ENCODE data around the gene LRRFIP1. TPM values are rescaled to one million over a fixed set of nuclear protein-coding genes. Genes with fewer than 3 reads are reported as not detected.
A peak's percentile ranks its signal among the peaks of the same experiment; 100 is the strongest.

The LRRFIP1 gene
- total and polyA plus RNA-seq, 7 donors = 42.3 to 108 (median 91.9) TPM

- DNase-seq (no peak), ATAC-seq (peak; percentile 17 to 54 (median 35))
- Histone ChIP-seq H3K9me3 (no peaks in the 10 kb centered on the region), H3K27me3 (ENCODE audit: insufficient read depth in 3 of 3, low read length in 2 of 3) (no peaks in the 10 kb centered on the region), H3K4me3 (no peak overlapping the region), H3K27ac (peak overlapping the region; percentile 32), H3K4me1 (peaks cover 9% of the 10 kb centered on the region), H3K36me3 (ENCODE audit: insufficient read depth in 1 of 2, low read depth in 1 of 2) (peaks cover 5 to 85% of the 10 kb centered on the region in 2 donors)
- WGBS, 3 donors = 50 to 71% (median 64%) methylated on average over 8 of the region's 8 CpGs
- intact Hi-C loops (cut with DNase I) = no loop called here
- no peak for TF ChIP-seq CTCF (IDR thresholded peaks at IDR 0.05)
Measured at GRCh38 chr2:237765875-237766274, 138.5 kb downstream of the LRRFIP1 start.

DNA sequence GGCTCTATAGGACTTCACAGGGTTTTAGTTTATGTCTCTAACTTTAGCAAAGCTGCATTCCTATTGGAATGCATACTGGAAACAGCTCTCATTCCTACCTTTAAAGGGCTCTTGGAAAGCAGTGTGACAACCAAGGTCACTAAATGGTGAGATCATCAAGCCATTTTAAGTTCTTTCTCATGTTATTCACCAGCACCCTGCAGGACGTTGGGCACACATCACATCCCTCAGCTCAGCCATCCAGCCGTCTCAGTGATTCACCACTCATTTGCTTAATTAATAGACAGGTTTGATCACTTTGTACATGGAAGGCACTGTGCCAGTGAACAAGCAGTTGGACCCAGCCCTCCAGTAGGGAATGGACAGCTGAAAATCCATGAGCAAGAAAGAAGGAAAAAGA, 139.0 kb downstream of the LRRFIP1 start:
- Histone ChIP-seq H3K4me1 (peaks cover 9% of the 10 kb centered on the region), H3K9me3 (no peaks in the 10 kb centered on the region), H3K4me3 (no peak overlapping the region), H3K27ac (peak overlapping the region; percentile 32), H3K27me3 (ENCODE audit: insufficient read depth in 3 of 3, low read length in 2 of 3) (no peaks in the 10 kb centered on the region), H3K36me3 (ENCODE audit: insufficient read depth in 1 of 2, low read depth in 1 of 2) (peaks cover 5 to 85% of the 10 kb centered on the region in 2 donors)
- intact Hi-C loops (cut with DNase I) = no loop called here
- DNase-seq (no peak), ATAC-seq (peak in 3 of 4 donors; percentile 44 to 76 (median 55))
- TF ChIP-seq CTCF (IDR thresholded peaks at IDR 0.05) = no peak
- WGBS, 3 donors = 25 to 45% (median 39%) methylated on average over 2 of the region's 2 CpGs

DNA sequence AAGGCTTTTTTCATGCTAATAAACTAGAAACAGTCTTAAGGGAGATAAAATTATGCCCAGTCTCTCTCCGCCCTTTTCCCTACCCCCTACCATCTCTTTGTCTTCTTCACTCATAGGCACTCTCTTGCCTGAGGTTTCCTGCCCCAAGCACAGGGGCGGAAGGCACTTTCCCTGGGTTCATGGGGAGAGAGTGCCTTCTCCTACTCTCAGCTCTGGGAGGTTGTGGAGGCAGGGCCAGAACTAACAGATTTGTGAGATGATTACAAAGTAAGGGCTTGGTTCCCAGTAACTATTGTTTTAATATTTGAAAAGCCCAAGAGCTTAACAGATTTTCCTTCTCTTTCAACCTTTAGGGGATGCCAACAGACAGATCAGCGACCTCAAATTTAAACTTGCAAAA, 145.1 kb downstream of the LRRFIP1 start:
- DNase-seq = no peak
- H3K4me3 ChIP-seq = no peak overlapping the region
- TF ChIP-seq CTCF (IDR thresholded peaks at IDR 0.05) = no peak
- H3K9me3 ChIP-seq = no peaks in the 10 kb centered on the region
- H3K27me3 ChIP-seq (ENCODE audit: insufficient read depth in 3 of 3, low read length in 2 of 3) = no peaks in the 10 kb centered on the region
- H3K36me3 ChIP-seq (ENCODE audit: insufficient read depth in 1 of 2, low read depth in 1 of 2) = peaks cover 8 to 94% of the 10 kb centered on the region in 2 donors
- intact Hi-C loops (cut with DNase I) = no loop called here
- H3K4me1 ChIP-seq = no peaks in the 10 kb centered on the region
- ATAC-seq = no peak
- no peak overlapping the region for H3K27ac ChIP-seq
- WGBS, 3 donors = 91 to 96% (median 93%) methylated on average over 3 of the region's 3 CpGs

DNA sequence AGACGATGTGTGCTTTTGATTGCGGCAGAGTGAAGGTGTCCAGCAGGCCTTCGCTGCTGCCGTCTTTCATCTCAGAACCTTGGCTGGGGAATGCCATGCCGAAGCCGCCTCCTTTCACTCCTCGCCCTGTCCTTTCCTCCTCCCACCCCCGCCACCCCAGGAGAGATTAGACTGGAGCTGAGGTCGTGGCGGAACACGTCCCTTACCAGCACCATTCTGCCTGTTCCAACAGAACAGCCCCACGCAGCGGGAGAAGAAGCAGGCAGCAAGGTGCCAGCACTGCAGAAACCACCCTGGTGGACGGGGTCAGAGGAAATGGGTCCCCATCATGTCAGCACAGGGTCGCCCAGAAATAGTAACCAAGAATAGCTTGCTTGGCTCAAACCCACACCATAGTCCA, 146.4 kb downstream of the LRRFIP1 start:
- Histone ChIP-seq H3K36me3 (ENCODE audit: insufficient read depth in 1 of 2, low read depth in 1 of 2) (peaks cover 8 to 98% of the 10 kb centered on the region in 2 donors), H3K4me3 (no peak overlapping the region), H3K4me1 (no peaks in the 10 kb centered on the region), H3K27me3 (ENCODE audit: insufficient read depth in 3 of 3, low read length in 2 of 3) (no peaks in the 10 kb centered on the region), H3K9me3 (no peaks in the 10 kb centered on the region), H3K27ac (no peak overlapping the region)
- intact Hi-C loops (cut with DNase I) = no loop called here
- 88 to 92% (median 90%) methylated on average over 15 of the region's 15 CpGs for WGBS, 3 donors
- ATAC-seq (peak in 2 of 4 donors; percentile 12 to 13), DNase-seq (no peak)
- TF ChIP-seq CTCF (IDR thresholded peaks at IDR 0.05) = no peak

All from psoas muscle (tissue), 8 donors.